Stromal cell of bone marrow (primary cell): ENCODE data around the gene SKAP2.
A peak's percentile ranks its signal among the peaks of the same experiment; 100 is the strongest.

Experiments used
- DNase-seq: peaks from one replicate; pipeline ENCODE4 v3.0.0-alpha.2; 2012; ENCODE audit warnings: low read depth

Gene SKAP2, protein sequence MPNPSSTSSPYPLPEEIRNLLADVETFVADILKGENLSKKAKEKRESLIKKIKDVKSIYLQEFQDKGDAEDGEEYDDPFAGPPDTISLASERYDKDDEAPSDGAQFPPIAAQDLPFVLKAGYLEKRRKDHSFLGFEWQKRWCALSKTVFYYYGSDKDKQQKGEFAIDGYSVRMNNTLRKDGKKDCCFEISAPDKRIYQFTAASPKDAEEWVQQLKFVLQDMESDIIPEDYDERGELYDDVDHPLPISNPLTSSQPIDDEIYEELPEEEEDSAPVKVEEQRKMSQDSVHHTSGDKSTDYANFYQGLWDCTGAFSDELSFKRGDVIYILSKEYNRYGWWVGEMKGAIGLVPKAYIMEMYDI

GRCh38 chr7:26864309-26865093, at the start of gene SKAP2:
SKAP2 (minus strand) TSS chr7:26864590; CDS start chr7:26864429, 161 bp downstream.
- DNase-seq, result peak; percentile 98

GRCh38 chr7:26912933-26913536, 48.6 kb upstream of the SKAP2 start:
- DNase-seq, result no peak

GRCh38 chr7:26912338-26912737, 47.9 kb upstream of the SKAP2 start:
- no peak for DNase-seq

DNA sequence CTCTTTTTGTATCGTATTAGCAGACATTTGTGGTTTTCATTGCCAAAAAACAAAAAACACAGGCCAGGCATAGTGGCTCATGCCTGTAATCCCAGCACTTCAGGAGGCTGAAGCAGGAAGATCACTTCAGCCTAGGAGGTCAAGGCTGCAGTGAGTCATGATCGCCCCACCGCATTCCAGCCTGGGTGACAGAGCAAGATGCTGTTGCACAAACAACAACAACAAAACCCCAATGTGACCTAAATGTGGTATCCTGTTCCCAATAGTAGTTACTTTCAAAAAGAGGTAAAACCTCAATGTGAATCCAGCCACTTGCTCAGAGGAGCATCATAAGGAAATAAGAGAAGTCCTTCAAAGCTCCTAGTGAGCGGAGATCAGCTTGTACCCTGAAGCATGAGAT, 45.8 kb upstream of the SKAP2 start:
- peak; percentile 19 for DNase-seq

- no peak for DNase-seq
These were observed 35.9 kb upstream of the SKAP2 start for GRCh38 chr7:26900251-26900650.

- no peak for DNase-seq
These were observed 35.1 kb upstream of the SKAP2 start for GRCh38 chr7:26899519-26899918.

DNA sequence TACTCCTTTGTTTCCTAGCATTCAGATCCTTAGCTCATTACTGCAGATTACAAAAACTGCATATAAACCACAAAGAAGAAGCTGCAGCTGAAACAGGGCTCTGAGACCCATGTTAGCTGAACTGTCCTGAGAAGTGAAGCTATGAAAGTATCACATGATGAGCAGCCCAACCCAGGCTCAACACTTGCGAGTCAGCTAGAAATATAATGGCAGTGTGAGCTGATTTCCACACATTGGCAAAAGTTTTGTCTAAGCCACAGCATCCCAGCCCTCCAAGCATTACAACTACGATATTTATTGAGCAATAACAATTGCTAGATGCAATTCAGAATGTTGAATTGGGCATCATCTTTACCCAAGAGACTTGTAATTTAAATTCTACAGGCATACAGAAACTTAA, 34.5 kb upstream of the SKAP2 start:
- peak; percentile 50 for DNase-seq

- DNase-seq, result no peak
These were observed 33.5 kb upstream of the SKAP2 start for GRCh38 chr7:26897928-26898327.

- peak; percentile 26 for DNase-seq
These were observed 27.3 kb upstream of the SKAP2 start for GRCh38 chr7:26891400-26892350.

- DNase-seq, result no peak
These were observed 16.5 kb upstream of the SKAP2 start for GRCh38 chr7:26880852-26881251.

- no peak for DNase-seq
These were observed 15.3 kb upstream of the SKAP2 start for GRCh38 chr7:26879671-26880070.

DNA sequence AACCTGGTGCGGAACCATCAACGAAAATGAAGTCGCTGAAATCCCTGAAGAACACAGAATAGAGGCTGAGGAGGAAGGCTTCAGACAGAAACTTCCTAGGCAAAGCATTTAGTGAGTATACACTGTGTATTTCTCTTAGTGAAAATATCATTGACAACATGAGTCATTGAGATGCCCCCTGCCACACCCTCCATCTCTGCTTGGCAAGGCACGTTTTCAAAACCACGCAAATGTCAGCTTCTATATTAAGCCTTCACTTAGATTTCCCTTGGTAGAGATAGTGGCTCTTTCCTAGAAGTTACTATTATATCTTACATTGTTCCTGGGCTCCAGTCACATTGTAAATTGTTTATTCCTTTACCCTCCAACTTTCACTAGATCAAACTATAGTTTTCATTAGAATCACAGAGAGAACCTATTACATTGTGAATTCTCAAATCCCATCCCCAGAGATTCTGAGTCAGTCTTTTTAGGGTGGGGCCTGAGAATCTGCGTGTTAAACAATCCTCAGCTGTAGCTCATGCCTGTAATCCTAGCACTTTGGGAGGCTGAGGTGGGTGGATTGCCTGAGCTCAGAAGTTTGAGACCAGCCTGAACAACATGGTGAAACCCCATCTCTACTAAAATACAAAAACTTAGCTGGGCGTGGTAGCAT, 4.6 kb upstream of the SKAP2 start:
- DNase-seq, result peak; percentile 66

DNA sequence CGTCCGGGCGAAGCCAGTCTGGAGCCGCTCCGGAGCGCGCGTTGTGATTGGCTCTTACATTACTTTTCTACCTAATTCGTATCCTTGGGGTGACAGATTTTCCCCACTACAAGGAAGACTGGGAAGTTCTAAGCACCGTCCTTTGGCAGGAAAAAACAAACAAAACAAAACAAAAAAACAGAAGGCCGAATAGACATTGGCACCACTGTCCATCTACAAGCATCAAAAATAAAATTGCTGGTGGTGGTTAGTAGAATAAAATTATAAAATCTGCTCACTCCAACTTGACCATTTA, 651 bp upstream of the SKAP2 start:
- DNase-seq, result no peak

- DNase-seq, result no peak
These were observed 677 bp downstream of the SKAP2 start for GRCh38 chr7:26863518-26864308.

DNA sequence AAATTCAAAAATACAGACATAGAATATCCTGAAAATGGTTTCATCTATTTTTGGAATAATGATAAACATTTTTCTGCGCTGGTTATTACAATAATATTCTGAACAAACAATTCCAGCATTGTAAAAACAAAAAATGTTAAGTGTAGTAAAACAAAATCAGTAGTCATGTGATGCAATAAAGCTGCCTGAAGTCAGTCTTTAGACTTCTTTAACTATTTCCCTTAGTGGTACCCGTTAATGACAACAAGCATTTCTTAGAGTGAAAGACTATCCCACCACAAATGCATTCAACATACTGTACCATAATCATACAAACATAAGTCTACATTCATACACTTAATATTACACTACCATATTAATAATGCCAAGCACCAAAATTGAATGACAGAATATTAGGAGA, 1.6 kb downstream of the SKAP2 start:
- no peak for DNase-seq

GRCh38 chr7:26861050-26861449, 3.3 kb downstream of the SKAP2 start:
- DNase-seq, result no peak

- no peak for DNase-seq
These were observed 4.0 kb downstream of the SKAP2 start for GRCh38 chr7:26860361-26860760.

GRCh38 chr7:26859720-26860119, 4.7 kb downstream of the SKAP2 start:
- no peak for DNase-seq

GRCh38 chr7:26858735-26859134, 5.7 kb downstream of the SKAP2 start:
- DNase-seq, result no peak

- no peak for DNase-seq
These were observed 6.1 kb downstream of the SKAP2 start for GRCh38 chr7:26858241-26858715.
